Smooth muscle cell (in vitro differentiated cells): ENCODE data around the gene UCHL5. TPM values are rescaled to one million over a fixed set of nuclear protein-coding genes. Genes with fewer than 3 reads are reported as not detected.

Source experiments
- DNase-seq: peaks from one replicate; lab custom pipeline; 2025; ENCODE audit not compliant: unreplicated experiment; lab: John Stamatoyannopoulos, UW
- H2AFZ ChIP-seq: fragments of 200-600 bp; sonication (generic); 2 replicates; pipeline ENCODE4 v1.6.0; 2016; ENCODE audit warnings: antibody characterized with exemption, low read depth, mild to moderate bottlenecking
- H3F3A ChIP-seq: fragments of 200-600 bp; sonication (generic); 2 replicates; pipeline ENCODE4 v1.6.0; 2017; ENCODE audit warnings: antibody characterized with exemption, low read depth
- H3K27ac ChIP-seq: fragments of 200-600 bp; sonication (generic); 2 replicates; pipeline ENCODE4 v1.5.1; 2016; ENCODE audit warnings: low read depth, mild to moderate bottlenecking
- H3K27me3 ChIP-seq: fragments of 200-600 bp; sonication (generic); 2 replicates; pipeline ENCODE4 v1.6.1; 2016; ENCODE audit warnings: low read depth, mild to moderate bottlenecking
- H3K36me3 ChIP-seq: fragments of 200-600 bp; sonication (generic); 2 replicates; pipeline ENCODE4 v1.5.1; 2016; ENCODE audit warnings: low read depth
- H3K4me1 ChIP-seq: fragments of 200-600 bp; sonication (generic); 2 replicates; pipeline ENCODE4 v1.5.1; 2016; ENCODE audit warnings: low read depth
- H3K4me2 ChIP-seq: fragments of 200-600 bp; sonication (generic); 2 replicates; pipeline ENCODE4 v1.6.0; 2016; ENCODE audit warnings: mild to moderate bottlenecking
- H3K4me3 ChIP-seq: fragments of 200-600 bp; sonication (generic); 2 replicates; pipeline ENCODE4 v1.5.1; 2016; ENCODE audit warnings: mild to moderate bottlenecking
- H3K79me2 ChIP-seq: fragments of 200-600 bp; sonication (generic); 2 replicates; pipeline ENCODE4 v1.6.0; 2016; ENCODE audit warnings: low read depth, mild to moderate bottlenecking
- H3K9ac ChIP-seq: fragments of 200-600 bp; sonication (generic); 2 replicates; pipeline ENCODE4 v1.6.0; 2016; ENCODE audit warnings: low read depth
- H3K9me3 ChIP-seq: fragments of 200-600 bp; sonication (generic); replicated peaks from 2 replicates; pipeline ENCODE4 v1.5.1; 2016; ENCODE audit warnings: low read depth
- H4K20me1 ChIP-seq: fragments of 200-600 bp; sonication (generic); 2 replicates; pipeline ENCODE4 v1.6.0; 2016; ENCODE audit warnings: low read depth
- CTCF ChIP-seq: fragments of 200-600 bp; sonication (generic); IDR thresholded peaks from 2 replicates; pipeline ENCODE4 v1.5.1; 2017; ENCODE audit warnings: borderline replicate concordance, mild to moderate bottlenecking, antibody characterized with exemption; ENCODE audit not compliant: insufficient read depth, poor library complexity, severe bottlenecking
- WGBS: methylation state at CpG from one replicate; pipeline ENCODE4 v1.1.7; 2016; ENCODE audit warnings: low lambda C conversion rate; 5-methylcytosine and 5-hydroxymethylcytosine counted together
- polyA plus RNA-seq: library from polyadenylated mRNA; unstranded; fragments of >200 nt; fragmentation: Nextera tagmentation; extraction: Ambion mirVana; gene quantifications from 2 replicates; pipeline ENCODE4 v1.2.1, GENCODE V29; 2016
- total RNA-seq: library from RNA; depleted of rRNA; stranded (reverse); fragments of >200 nt; gene quantifications from 2 replicates; pipeline ENCODE4 v1.2.3, GENCODE V29; 2014

Gene UCHL5
- total RNA-seq, result 35.6 and 41.7 TPM in 2 replicates
- 22.2 and 23.5 TPM in 2 replicates for polyA plus RNA-seq

GRCh38 chr1:193059282-193060114 lies at the start of gene UCHL5, which contains the start of gene RO60:
Gene UCHL5, minus strand, starts transcription at chr1:193059360. Its CDS starts 100 bp downstream, at chr1:193059260.
Gene RO60, plus strand, starts transcription at chr1:193059612. Its CDS starts 9,443 bp downstream, at chr1:193069055.
- H3K27ac ChIP-seq, result peak within 1 kb of the TSS; percentile 94
- peaks cover 43% of the 10 kb centered on the region for H4K20me1 ChIP-seq
- peak within 1 kb of the TSS; percentile 78 for H2AFZ ChIP-seq
- H3F3A ChIP-seq, result peaks cover 6% of the 10 kb centered on the region
- H3K9me3 ChIP-seq, result no peaks in the 10 kb centered on the region
- H3K79me2 ChIP-seq, result peaks cover 86% of the 10 kb centered on the region
- H3K36me3 ChIP-seq, result no peaks in the 10 kb centered on the region
- no peak for TF ChIP-seq CTCF
- H3K27me3 ChIP-seq, result no peaks in the 10 kb centered on the region
- WGBS, result under 1% methylated on average over 71 of the region's 74 CpGs
- H3K4me3 ChIP-seq, result peak within 1 kb of the TSS; percentile 85
- DNase-seq, result peak; percentile 78
- peaks cover 17% of the 10 kb centered on the region for H3K4me1 ChIP-seq
- H3K4me2 ChIP-seq, result peak within 1 kb of the TSS; percentile 86
- H3K9ac ChIP-seq, result peak within 1 kb of the TSS; percentile 93

- Histone ChIP-seq H3K4me3 (no peak overlapping the region), H3K27ac (no peak overlapping the region), H3K9me3 (no peaks in the 10 kb centered on the region), H3K4me2 (no peak overlapping the region), H3K36me3 (no peaks in the 10 kb centered on the region), H3K79me2 (peaks cover 5% of the 10 kb centered on the region), H4K20me1 (no peaks in the 10 kb centered on the region), H3K27me3 (no peaks in the 10 kb centered on the region), H3F3A (peaks cover 21% of the 10 kb centered on the region), H3K4me1 (peaks cover 4% of the 10 kb centered on the region), H3K9ac (no peak overlapping the region), H2AFZ (no peak overlapping the region)
- no peak for DNase-seq
- 79% methylated on average over 3 of the region's 3 CpGs for WGBS
- no peak for TF ChIP-seq CTCF
Measured at GRCh38 chr1:193108471-193108870, 49.3 kb upstream of the UCHL5 start.

GRCh38 chr1:193105821-193106177 lies 46.6 kb upstream of the UCHL5 start:
- 63% methylated on average over 4 of the region's 4 CpGs for WGBS
- peak overlapping the region; percentile 97 for H3K4me2 ChIP-seq
- H3K9me3 ChIP-seq, result no peaks in the 10 kb centered on the region
- peaks cover 4% of the 10 kb centered on the region for H3K4me1 ChIP-seq
- DNase-seq, result no peak
- H3K4me3 ChIP-seq, result peak overlapping the region; percentile 91
- peak overlapping the region; percentile 91 for H3K27ac ChIP-seq
- no peak for TF ChIP-seq CTCF
- H3K79me2 ChIP-seq, result peaks cover 32% of the 10 kb centered on the region
- no peaks in the 10 kb centered on the region for H3K36me3 ChIP-seq
- H3F3A ChIP-seq, result peaks cover 18% of the 10 kb centered on the region
- H4K20me1 ChIP-seq, result no peaks in the 10 kb centered on the region
- peak overlapping the region; percentile 98 for H2AFZ ChIP-seq
- no peaks in the 10 kb centered on the region for H3K27me3 ChIP-seq
- peak overlapping the region; percentile 88 for H3K9ac ChIP-seq
